HepG2 (cell line): Measurements from ENCODE around the gene IRS1. TPM values are rescaled to one million over a fixed set of nuclear protein-coding genes. Genes with fewer than 3 reads are reported as not detected.

Experiments used
- ATF5 ChIP-seq: sonication (generic); formaldehyde crosslinking; IDR thresholded peaks from 2 replicates; pipeline ENCODE4 v1.4.0; 2020; ENCODE audit warnings: mild to moderate bottlenecking, low read depth, missing genetic modification reagents
- ATF6 ChIP-seq: sonication (generic); formaldehyde crosslinking; conservative IDR thresholded peaks from 2 replicates; pipeline ENCODE4 v1.4.0; 2020; ENCODE audit warnings: missing genetic modification reagents
- CC2D1A ChIP-seq: sonication (generic); formaldehyde crosslinking; IDR thresholded peaks from 2 replicates; pipeline ENCODE4 v1.8.1; 2023; ENCODE audit warnings: mild to moderate bottlenecking, missing genetic modification reagents
- FOXO4 ChIP-seq: sonication (generic); formaldehyde crosslinking; conservative IDR thresholded peaks from 2 replicates; pipeline ENCODE4 v1.8.1; 2023; ENCODE audit warnings: missing genetic modification reagents
- HNRNPL ChIP-seq: fragments of 200-400 bp; formaldehyde crosslinking; IDR thresholded peaks from 2 replicates; pipeline ENCODE4 v1.6.1; 2017; ENCODE audit warnings: mild to moderate bottlenecking, low read depth, low read length
- KDM5B ChIP-seq: sonication (generic); formaldehyde crosslinking; IDR thresholded peaks from 2 replicates; pipeline ENCODE4 v1.4.0; 2020; ENCODE audit warnings: missing genetic modification reagents, mild to moderate bottlenecking, borderline replicate concordance
- KLF12 ChIP-seq: sonication (generic); formaldehyde crosslinking; IDR thresholded peaks from 2 replicates; pipeline ENCODE4 v1.4.0; 2020; ENCODE audit warnings: missing genetic modification reagents, borderline replicate concordance
- MTERF4 ChIP-seq: sonication (generic); formaldehyde crosslinking; IDR thresholded peaks from 2 replicates; pipeline ENCODE4 v1.8.0; 2023; ENCODE audit warnings: mild to moderate bottlenecking, missing genetic modification reagents
- MTF1 ChIP-seq: sonication (generic); formaldehyde crosslinking; IDR thresholded peaks from 2 replicates; pipeline ENCODE4 v1.5.0; 2020; ENCODE audit warnings: missing genetic modification reagents
- PHF20 ChIP-seq: sonication (generic); formaldehyde crosslinking; IDR thresholded peaks from 2 replicates; pipeline ENCODE4 v1.5.0; 2020; ENCODE audit warnings: mild to moderate bottlenecking, missing genetic modification reagents
- RFX1 ChIP-seq: fragments of 450-650 bp; IDR thresholded peaks from 2 replicates; pipeline ENCODE4 v1.6.1; 2017
- RXRA ChIP-seq: sonication (generic); formaldehyde crosslinking; IDR thresholded peaks from 2 replicates; pipeline ENCODE4 v1.5.1; 2020; ENCODE audit warnings: missing genetic modification reagents
- SNAI1 ChIP-seq: sonication (generic); formaldehyde crosslinking; IDR thresholded peaks from 2 replicates; pipeline ENCODE4 v1.5.0; 2020; ENCODE audit warnings: mild to moderate bottlenecking, missing genetic modification reagents, borderline replicate concordance
- SRSF1 ChIP-seq: fragments of 200-400 bp; formaldehyde crosslinking; optimal IDR thresholded peaks from 2 replicates; pipeline ENCODE3; 2017; ENCODE audit warnings: mild to moderate bottlenecking, low read depth, low read length, moderate library complexity
- SYNCRIP ChIP-seq: fragments of 200-400 bp; formaldehyde crosslinking; IDR thresholded peaks from 2 replicates; pipeline ENCODE4 v1.6.1; 2018; ENCODE audit warnings: mild to moderate bottlenecking, low read depth, low read length; ENCODE audit not compliant: insufficient read depth
- TARDBP ChIP-seq: sonication (generic); formaldehyde crosslinking; IDR thresholded peaks from 2 replicates; pipeline ENCODE4 v1.8.0; 2022; ENCODE audit warnings: mild to moderate bottlenecking, missing genetic modification reagents
- TIGD3 ChIP-seq: sonication (generic); formaldehyde crosslinking; IDR thresholded peaks from 2 replicates; pipeline ENCODE4 v1.5.1; 2020; ENCODE audit warnings: mild to moderate bottlenecking, missing genetic modification reagents, borderline replicate concordance
- ZKSCAN5 ChIP-seq: sonication (generic); formaldehyde crosslinking; IDR thresholded peaks from 2 replicates; pipeline ENCODE4 v1.5.1; 2020; ENCODE audit warnings: mild to moderate bottlenecking, missing genetic modification reagents
- ZNF362 ChIP-seq: sonication (generic); formaldehyde crosslinking; IDR thresholded peaks from 2 replicates; pipeline ENCODE4 v1.4.0; 2020; ENCODE audit warnings: missing genetic modification reagents, mild to moderate bottlenecking, borderline replicate concordance
- ZNF556 ChIP-seq: sonication (generic); formaldehyde crosslinking; IDR thresholded peaks from 2 replicates; pipeline ENCODE4 v1.4.0; 2020; ENCODE audit warnings: mild to moderate bottlenecking, missing genetic modification reagents, borderline replicate concordance
- ZNF569 ChIP-seq: sonication (generic); formaldehyde crosslinking; IDR thresholded peaks from 2 replicates; pipeline ENCODE4 v1.5.0; 2020; ENCODE audit warnings: mild to moderate bottlenecking, missing genetic modification reagents, moderate library complexity, borderline replicate concordance
- ZNF607 ChIP-seq: sonication (generic); formaldehyde crosslinking; IDR thresholded peaks from 2 replicates; pipeline ENCODE4 v1.5.1; 2020; ENCODE audit warnings: missing genetic modification reagents, mild to moderate bottlenecking, borderline replicate concordance
- ZNF644 ChIP-seq: IDR thresholded peaks from 2 replicates; pipeline ENCODE4 v1.6.1; 2016; ENCODE audit warnings: low read depth
- polyA plus RNA-seq, 8 experiments: library from polyadenylated mRNA; depleted of rRNA in 3 of 8; stranded (reverse) in 7 of 8; unstranded in 1 of 8; fragments of >200 nt; fragmentation: Illumina TruSeq in 4 of 8; extraction: Trizol in 4 of 8; gene quantifications; 2 replicates each; pipeline versions ENCODE4 v1.2.1 to v1.2.3, GENCODE V29; 2011 to 2016; ENCODE audit warnings: low read depth in 4 of 8, missing spikeins in 1 of 8, mixed read lengths in 1 of 8; ENCODE audit not compliant: insufficient read depth in 1 of 8
- total RNA-seq, 5 experiments: library from RNA; depleted of rRNA; stranded (reverse); fragments of >200 nt; fragmentation: Illumina TruSeq; extraction: Trizol; gene quantifications; 2 replicates each; pipeline ENCODE4 v1.2.3, GENCODE V29; 2016; ENCODE audit warnings: low read depth in 1 of 5

IRS1 gene
- total and polyA plus RNA-seq, 2 of the 13 experiments (the other 11 are each of a cell fraction or from before 2014, with no cell fraction given) = 8.7 to 9.0 TPM

GRCh38 chr2:226733189-226733858 is 66.3 kb downstream of the IRS1 start (continued):
- TF ChIP-seq TIGD3 (CRISPR knock-in tag) (no peak), SNAI1 (CRISPR knock-in tag) (no peak), SRSF1 (no peak), ZNF644 (CRISPR knock-in tag) (peak; percentile 99), ATF5 (CRISPR knock-in tag) (no peak), TARDBP (CRISPR knock-in tag) (peak; percentile 88), RXRA (peak; percentile 31; the same call in 1 of the 2 replicates), KLF12 (no peak), FOXO4 (CRISPR knock-in tag) (no peak), ZNF569 (CRISPR knock-in tag) (no peak), MTERF4 (CRISPR knock-in tag) (no peak), RFX1 (no peak), SYNCRIP (no peak), ZNF556 (CRISPR knock-in tag) (peak; percentile 36; the same call in 1 of the 2 replicates), ATF6 (no peak), CC2D1A (CRISPR knock-in tag) (no peak), ZNF362 (CRISPR knock-in tag) (peak; percentile 44; the same call in 1 of the 2 replicates), MTF1 (CRISPR knock-in tag) (no peak), ZNF607 (CRISPR knock-in tag) (no peak), HNRNPL (no peak), KDM5B (CRISPR knock-in tag) (no peak), ZKSCAN5 (CRISPR knock-in tag) (0 out of 2 replicates have a peak, but pooled peaks have one; percentile 25), PHF20 (CRISPR knock-in tag) (no peak)
